SK-N-SH (cell line): Measurements from ENCODE around the gene ARID1A.

Experiments used
- TAF1 ChIP-seq: IDR thresholded peaks from 2 replicates; pipeline ENCODE4 v1.6.1; 2012; ENCODE audit warnings: low read depth, mild to moderate bottlenecking, low read length, moderate library complexity, borderline replicate concordance
- YY1 ChIP-seq: IDR thresholded peaks from 2 replicates; pipeline ENCODE4 v1.4.0; 2012; ENCODE audit warnings: low read depth, mild to moderate bottlenecking

- no peak for TF ChIP-seq TAF1
- no peak for TF ChIP-seq YY1
These were observed 131.3 kb downstream of the ARID1A start for GRCh38 chr1:26827106-26827604.
